ENCODE data around the gene COL8A1.

GRCh38 chr3:99640214-99640851, 1.9 kb downstream of the COL8A1 start:
- no peak for TF ChIP-seq CTCF (conservative IDR thresholded peaks at IDR 0.05)
- no peak for TF ChIP-seq ZFX (IDR thresholded peaks at IDR 0.05)

Data from C4-2B (cell line).